ENCODE data around the gene C19orf73.

The C19orf73 gene

GRCh38 chr19:49153167-49153809 is 34.3 kb upstream of the C19orf73 start:
- no peak for DNase-seq (ENCODE audit: low read depth, low spot score)
- H3K4me3 ChIP-seq (ENCODE audit: low read depth, low read length) = no peak overlapping the region
- TF ChIP-seq, protein P1, sequence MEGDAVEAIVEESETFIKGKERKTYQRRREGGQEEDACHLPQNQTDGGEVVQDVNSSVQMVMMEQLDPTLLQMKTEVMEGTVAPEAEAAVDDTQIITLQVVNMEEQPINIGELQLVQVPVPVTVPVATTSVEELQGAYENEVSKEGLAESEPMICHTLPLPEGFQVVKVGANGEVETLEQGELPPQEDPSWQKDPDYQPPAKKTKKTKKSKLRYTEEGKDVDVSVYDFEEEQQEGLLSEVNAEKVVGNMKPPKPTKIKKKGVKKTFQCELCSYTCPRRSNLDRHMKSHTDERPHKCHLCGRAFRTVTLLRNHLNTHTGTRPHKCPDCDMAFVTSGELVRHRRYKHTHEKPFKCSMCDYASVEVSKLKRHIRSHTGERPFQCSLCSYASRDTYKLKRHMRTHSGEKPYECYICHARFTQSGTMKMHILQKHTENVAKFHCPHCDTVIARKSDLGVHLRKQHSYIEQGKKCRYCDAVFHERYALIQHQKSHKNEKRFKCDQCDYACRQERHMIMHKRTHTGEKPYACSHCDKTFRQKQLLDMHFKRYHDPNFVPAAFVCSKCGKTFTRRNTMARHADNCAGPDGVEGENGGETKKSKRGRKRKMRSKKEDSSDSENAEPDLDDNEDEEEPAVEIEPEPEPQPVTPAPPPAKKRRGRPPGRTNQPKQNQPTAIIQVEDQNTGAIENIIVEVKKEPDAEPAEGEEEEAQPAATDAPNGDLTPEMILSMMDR (IDR thresholded peaks at IDR 0.05; ENCODE audit: low read depth, low read length) = no peak
- in situ Hi-C loops (cut with HindIII; ENCODE audit: low sequenced_read_pairs) = no loop called here

- in situ Hi-C loops (cut with HindIII; ENCODE audit: low sequenced_read_pairs) = no loop called here
- TF ChIP-seq, protein P1 (IDR thresholded peaks at IDR 0.05; ENCODE audit: low read depth, low read length) = no peak
- DNase-seq (ENCODE audit: low read depth, low spot score) = no peak
- no peak overlapping the region for H3K4me3 ChIP-seq (ENCODE audit: low read depth, low read length)
Measured at GRCh38 chr19:49152119-49152550, 33.2 kb upstream of the C19orf73 start.

DNA sequence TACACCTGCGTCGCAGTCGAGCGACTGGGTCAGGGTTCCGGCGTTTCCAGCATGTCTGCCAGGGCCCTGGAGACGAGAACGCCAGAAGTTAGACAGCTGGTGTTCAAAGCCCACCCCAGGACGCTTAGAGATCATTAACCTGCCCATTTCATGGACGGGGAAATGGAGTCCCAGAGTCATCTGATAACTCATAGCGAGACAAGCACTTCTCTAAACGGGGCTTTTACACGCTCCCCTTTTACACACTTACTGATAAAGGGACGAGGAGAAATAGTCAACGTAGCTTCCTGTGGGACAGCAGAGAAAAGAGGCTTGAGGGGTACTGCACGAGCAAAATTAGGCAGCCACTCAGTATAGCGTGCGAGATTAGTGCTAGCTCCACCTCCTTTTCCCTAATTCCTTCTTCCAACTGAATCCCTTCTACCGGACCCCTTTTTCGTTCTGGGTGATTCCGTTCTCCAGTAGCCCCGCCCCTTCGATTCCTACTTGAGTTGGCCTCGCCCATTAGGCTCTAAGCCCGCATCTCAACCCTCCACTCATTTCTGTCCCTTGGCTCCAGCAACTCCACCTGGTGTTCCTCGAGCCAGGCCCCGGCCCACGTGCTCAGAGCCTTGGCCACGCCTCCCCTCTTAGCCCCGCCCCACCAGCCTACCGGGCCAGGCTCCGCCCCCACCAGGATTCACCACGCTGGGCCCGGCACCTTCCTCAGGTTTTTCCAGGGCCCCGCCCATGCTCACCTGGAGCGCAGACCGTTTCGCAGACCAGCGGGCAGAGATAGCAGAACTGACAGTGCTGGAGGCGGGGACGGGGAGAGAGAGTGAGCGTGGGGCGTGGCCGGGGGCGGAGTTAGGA is 32.5 kb upstream of the C19orf73 start:
- TF ChIP-seq, protein P1 (IDR thresholded peaks at IDR 0.05; ENCODE audit: low read depth, low read length) = no peak
- no peak for DNase-seq (ENCODE audit: low read depth, low spot score)
- peak overlapping the region; percentile 0 for H3K4me3 ChIP-seq (ENCODE audit: low read depth, low read length)
- in situ Hi-C loops (cut with HindIII; ENCODE audit: low sequenced_read_pairs) = no loop called here

DNA sequence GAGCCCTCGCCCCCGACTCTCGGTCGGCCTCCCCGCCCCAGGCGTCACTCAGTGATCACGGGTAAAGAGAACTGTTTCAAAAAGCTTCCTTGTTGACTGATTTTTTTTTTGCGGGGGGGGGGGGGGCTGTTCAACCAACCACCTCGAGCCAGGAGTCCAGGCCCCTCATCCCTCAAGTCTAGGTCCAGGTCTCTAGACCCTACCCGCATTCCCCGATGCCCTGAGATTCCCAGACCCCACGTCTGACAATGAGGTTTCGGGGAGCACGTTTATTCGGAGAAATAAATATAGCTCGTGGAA is 32.0 kb upstream of the C19orf73 start:
- in situ Hi-C loops (cut with HindIII; ENCODE audit: low sequenced_read_pairs) = no loop called here
- TF ChIP-seq, protein P1 (IDR thresholded peaks at IDR 0.05; ENCODE audit: low read depth, low read length) = no peak
- no peak for DNase-seq (ENCODE audit: low read depth, low spot score)
- H3K4me3 ChIP-seq (ENCODE audit: low read depth, low read length) = peak overlapping the region; percentile 78

- in situ Hi-C loops (cut with HindIII; ENCODE audit: low sequenced_read_pairs) = no loop called here
- DNase-seq (ENCODE audit: low read depth, low spot score) = peak; percentile 84
Measured at GRCh38 chr19:49150106-49150943, 31.4 kb upstream of the C19orf73 start.

GRCh38 chr19:49149652-49150105 is 30.7 kb upstream of the C19orf73 start:
- DNase-seq (ENCODE audit: low read depth, low spot score) = peak; percentile 88
- H3K4me3 ChIP-seq (ENCODE audit: low read depth, low read length) = peak overlapping the region; percentile 78
- TF ChIP-seq, protein P1 (IDR thresholded peaks at IDR 0.05; ENCODE audit: low read depth, low read length) = no peak
- in situ Hi-C loops (cut with HindIII; ENCODE audit: low sequenced_read_pairs) = no loop called here

More at GRCh38 chr19:49150106-49150943, 31.4 kb upstream of the C19orf73 start:
- peak overlapping the region; percentile 78 for H3K4me3 ChIP-seq (ENCODE audit: low read depth, low read length)
- TF ChIP-seq, protein P1 (IDR thresholded peaks at IDR 0.05; ENCODE audit: low read depth, low read length) = no peak
